SK-N-SH (cell line): Measurements from ENCODE around the gene KIF12. TPM values are rescaled to one million over a fixed set of nuclear protein-coding genes. Genes with fewer than 3 reads are reported as not detected.

Experiments
- CTCF ChIA-PET: fragments of 300-600, 350-600 bp; formaldehyde crosslinking; extraction: SDS; loops from one replicate; lab custom pipeline; 2021; lab: Yijun Ruan, JAX
- POLR2A ChIA-PET: fragments of 350-600 bp; sonication (Branson Sonifier 250); formaldehyde crosslinking; extraction: SDS; loops from one replicate; lab custom pipeline; 2020; ENCODE audit warnings: antibody characterized with exemption, inconsistent platforms; lab: Yijun Ruan, JAX
- DNase-seq: peaks from one replicate; pipeline ENCODE4 v3.0.0; 2012
- H2AFZ ChIP-seq: fragments of 200-600 bp; sonication (generic); 2 replicates; pipeline ENCODE4 v1.8.1; 2016; ENCODE audit warnings: antibody characterized with exemption, mild to moderate bottlenecking, low read depth
- H3F3A ChIP-seq: fragments of 200-600 bp; sonication (generic); replicated peaks from 2 replicates; pipeline ENCODE3; 2016; ENCODE audit warnings: antibody characterized with exemption, mild to moderate bottlenecking; ENCODE audit not compliant: insufficient read depth
- H3K27ac ChIP-seq, 2 experiments: fragments of 200-500 bp in 1 of 2; fragments of 200-600 bp in 1 of 2; sonication (Bioruptor generic) in 1 of 2; sonication (generic), shearing (Covaris generic) in 1 of 2; 2 replicates each; pipeline versions ENCODE4 v1.5.1 to v1.6.1; 2014 to 2016; ENCODE audit warnings: low read depth in 2 of 2, inconsistent platforms in 1 of 2, low read length in 1 of 2, mild to moderate bottlenecking in 1 of 2, mixed read lengths in 1 of 2
- H3K27me3 ChIP-seq: fragments of 200-600 bp; sonication (generic), shearing (Covaris generic); 2 replicates; pipeline ENCODE4 v1.6.1; 2016; ENCODE audit warnings: mixed run types; ENCODE audit not compliant: insufficient read depth
- H3K36me3 ChIP-seq, 2 experiments: fragments of 200-500 bp in 1 of 2; fragments of 200-600 bp in 1 of 2; sonication (Bioruptor generic) in 1 of 2; sonication (generic) in 1 of 2; replicated peaks in 1 of 2; 2 replicates each; pipeline versions ENCODE3 to v1.5.1; 2014 to 2016; ENCODE audit warnings: low read length in 1 of 2, mild to moderate bottlenecking in 1 of 2; ENCODE audit not compliant: insufficient read depth in 2 of 2, control insufficient read depth in 1 of 2
- H3K4me1 ChIP-seq, 2 experiments: fragments of 200-500 bp in 1 of 2; fragments of 200-600 bp in 1 of 2; sonication (Bioruptor generic) in 1 of 2; sonication (generic), shearing (Covaris generic) in 1 of 2; 2 replicates each; pipeline versions ENCODE4 v1.5.1 to v1.6.1; 2014 to 2016; ENCODE audit warnings: low read depth in 1 of 2, low read length in 1 of 2, mixed run types in 1 of 2; ENCODE audit not compliant: insufficient read depth in 2 of 2, control insufficient read depth in 1 of 2
- H3K4me2 ChIP-seq: fragments of 200-600 bp; sonication (generic), shearing (Covaris generic); 2 replicates; pipeline ENCODE4 v1.6.1; 2017; ENCODE audit warnings: mixed run types
- H3K4me3 ChIP-seq, 2 experiments: fragments of 200-500 bp in 1 of 2; fragments of 200-600 bp in 1 of 2; sonication (Bioruptor generic) in 1 of 2; sonication (generic), shearing (Covaris generic) in 1 of 2; 2 replicates each; pipeline versions ENCODE4 v1.5.1 to v1.8.1; 2014 to 2016; ENCODE audit warnings: low read depth in 2 of 2, inconsistent platforms in 1 of 2, low read length in 1 of 2, mild to moderate bottlenecking in 1 of 2, mixed read lengths in 1 of 2, moderate library complexity in 1 of 2
- H3K79me2 ChIP-seq: fragments of 200-600 bp; sonication (generic); 2 replicates; pipeline ENCODE4 v1.8.1; 2017; ENCODE audit warnings: mild to moderate bottlenecking; ENCODE audit not compliant: insufficient read depth
- H3K9ac ChIP-seq: fragments of 200-600 bp; sonication (generic); 2 replicates; pipeline ENCODE4 v1.6.1; 2017; ENCODE audit warnings: mixed run types
- H3K9me2 ChIP-seq: fragments of 200-600 bp; sonication (generic); 2 replicates; pipeline ENCODE4 v1.6.1; 2017; ENCODE audit warnings: mixed run types
- H3K9me3 ChIP-seq: fragments of 200-600 bp; sonication (generic); 2 replicates; pipeline ENCODE4 v1.6.1; 2017; ENCODE audit warnings: mixed run types, mild to moderate bottlenecking, moderate library complexity
- H4K20me1 ChIP-seq: fragments of 200-600 bp; sonication (generic); 2 replicates; pipeline ENCODE4 v1.6.1; 2017; ENCODE audit warnings: mild to moderate bottlenecking, mixed run types; ENCODE audit not compliant: insufficient read depth
- EZH2phosphoT487 ChIP-seq: fragments of 200-600 bp; sonication (generic); IDR thresholded peaks from 2 replicates; pipeline ENCODE4 v1.6.1; 2017; ENCODE audit warnings: low read depth, mixed run types, mild to moderate bottlenecking, antibody characterized with exemption, moderate library complexity, borderline replicate concordance
- FOXJ3 ChIP-seq: sonication (generic); formaldehyde crosslinking; IDR thresholded peaks from 2 replicates; pipeline ENCODE4 v1.5.1; 2020; ENCODE audit warnings: mild to moderate bottlenecking, missing genetic modification reagents
- MEF2A ChIP-seq: IDR thresholded peaks from 2 replicates; pipeline ENCODE4 v1.4.0; 2012; ENCODE audit warnings: low read depth, borderline replicate concordance
- MXI1 ChIP-seq: IDR thresholded peaks from 2 replicates; pipeline ENCODE4 v1.6.1; 2012; ENCODE audit warnings: mild to moderate bottlenecking, low read depth, low read length, improper control_type of control experiment
- NFIC ChIP-seq: IDR thresholded peaks from 2 replicates; pipeline ENCODE4 v1.4.0; 2012; ENCODE audit warnings: borderline replicate concordance
- POLR2AphosphoS5 ChIP-seq: IDR thresholded peaks from 2 replicates; pipeline ENCODE4 v1.6.1; 2012; ENCODE audit warnings: low read depth, low read length
- RCOR1 ChIP-seq: fragments of 150-350 bp; IDR thresholded peaks from 2 replicates; pipeline ENCODE4 v1.6.1; 2017; ENCODE audit warnings: antibody characterized with exemption, low read length
- REST ChIP-seq: IDR thresholded peaks from 2 replicates; pipeline ENCODE4 v1.6.1; 2012; ENCODE audit warnings: mild to moderate bottlenecking, low read depth, low read length, moderate library complexity
- RXRA ChIP-seq: IDR thresholded peaks from 2 replicates; pipeline ENCODE4 v1.4.0; 2012; ENCODE audit warnings: low read depth, mild to moderate bottlenecking, borderline replicate concordance
- SMC3 ChIP-seq: IDR thresholded peaks from 2 replicates; pipeline ENCODE4 v1.6.1; 2012; ENCODE audit warnings: low read depth, low read length, improper control_type of control experiment
- TAF1 ChIP-seq: IDR thresholded peaks from 2 replicates; pipeline ENCODE4 v1.6.1; 2012; ENCODE audit warnings: low read depth, mild to moderate bottlenecking, low read length, moderate library complexity, borderline replicate concordance
- USF1 ChIP-seq: IDR thresholded peaks from 2 replicates; pipeline ENCODE4 v1.4.0; 2012; ENCODE audit warnings: low read depth, borderline replicate concordance
- YY1 ChIP-seq: IDR thresholded peaks from 2 replicates; pipeline ENCODE4 v1.4.0; 2012; ENCODE audit warnings: low read depth, mild to moderate bottlenecking
- WGBS: methylation state at CpG from one replicate; pipeline ENCODE4 v1.1.6; 2017; ENCODE audit warnings: low lambda C conversion rate; 5-methylcytosine and 5-hydroxymethylcytosine counted together
- polyA plus RNA-seq, 3 experiments: library from polyadenylated mRNA; depleted of rRNA; stranded (reverse); fragments of >200 nt; gene quantifications; 2 replicates each; pipeline ENCODE4 v1.2.3, GENCODE V29; 2012
- TF ChIP-seq, protein P1 (sequence below): IDR thresholded peaks from 2 replicates; pipeline ENCODE4 v1.4.0; 2012; ENCODE audit warnings: low read depth
- TF ChIP-seq, protein P2 (sequence below): IDR thresholded peaks from 2 replicates; pipeline ENCODE4 v1.4.0; 2012; ENCODE audit warnings: low read depth, borderline replicate concordance

The KIF12 gene
- polyA plus RNA-seq, 1 of the 3 experiments (the other 2 are of a cell fraction): 0.35 TPM

GRCh38 chr9:114137831-114138230 is 38.7 kb upstream of the KIF12 start:
- Histone ChIP-seq H4K20me1 (no peaks in the 10 kb centered on the region), H3F3A (no peaks in the 10 kb centered on the region), H3K36me3 (no peaks in the 10 kb centered on the region), H3K27me3 (peaks cover 23% of the 10 kb centered on the region), H3K4me3 (no peak overlapping the region), H3K4me2 (no peak overlapping the region), H3K9me3 (no peaks in the 10 kb centered on the region)
- no peak for DNase-seq
- WGBS: 38% methylated on average over 6 of the region's 6 CpGs
- POLR2A ChIA-PET: no interaction called here
- TF ChIP-seq TAF1 (no peak), EZH2phosphoT487 (no peak), REST (no peak), MEF2A (no peak), YY1 (no peak), SMC3 (no peak), FOXJ3 (no peak), USF1 (no peak), POLR2AphosphoS5 (no peak), RXRA (no peak)
- TF ChIP-seq, protein P1, sequence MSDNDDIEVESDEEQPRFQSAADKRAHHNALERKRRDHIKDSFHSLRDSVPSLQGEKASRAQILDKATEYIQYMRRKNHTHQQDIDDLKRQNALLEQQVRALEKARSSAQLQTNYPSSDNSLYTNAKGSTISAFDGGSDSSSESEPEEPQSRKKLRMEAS: no peak
- TF ChIP-seq, all 33 proteins: peak for 0
- H3K9me2 ChIP-seq: no peaks in the 10 kb centered on the region
- H3K27ac ChIP-seq: no peak overlapping the region
- H3K4me1 ChIP-seq: no peaks in the 10 kb centered on the region
- H3K79me2 ChIP-seq: no peaks in the 10 kb centered on the region
- CTCF ChIA-PET: interaction anchor here (0.9 to 5.8 kb wide), 6 partner anchors 9 to 153 kb away, joined by 5 to 31 read pairs (median 12); partner anchors contain the start of gene COL27A1
- no peak overlapping the region for H3K9ac ChIP-seq
- no peak overlapping the region for H2AFZ ChIP-seq

- no peak for TF ChIP-seq NFIC
- no peak for TF ChIP-seq POLR2AphosphoS5
- TF ChIP-seq, protein P2, sequence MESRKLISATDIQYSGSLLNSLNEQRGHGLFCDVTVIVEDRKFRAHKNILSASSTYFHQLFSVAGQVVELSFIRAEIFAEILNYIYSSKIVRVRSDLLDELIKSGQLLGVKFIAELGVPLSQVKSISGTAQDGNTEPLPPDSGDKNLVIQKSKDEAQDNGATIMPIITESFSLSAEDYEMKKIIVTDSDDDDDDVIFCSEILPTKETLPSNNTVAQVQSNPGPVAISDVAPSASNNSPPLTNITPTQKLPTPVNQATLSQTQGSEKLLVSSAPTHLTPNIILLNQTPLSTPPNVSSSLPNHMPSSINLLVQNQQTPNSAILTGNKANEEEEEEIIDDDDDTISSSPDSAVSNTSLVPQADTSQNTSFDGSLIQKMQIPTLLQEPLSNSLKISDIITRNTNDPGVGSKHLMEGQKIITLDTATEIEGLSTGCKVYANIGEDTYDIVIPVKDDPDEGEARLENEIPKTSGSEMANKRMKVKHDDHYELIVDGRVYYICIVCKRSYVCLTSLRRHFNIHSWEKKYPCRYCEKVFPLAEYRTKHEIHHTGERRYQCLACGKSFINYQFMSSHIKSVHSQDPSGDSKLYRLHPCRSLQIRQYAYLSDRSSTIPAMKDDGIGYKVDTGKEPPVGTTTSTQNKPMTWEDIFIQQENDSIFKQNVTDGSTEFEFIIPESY: no peak
- TF ChIP-seq RCOR1: no peak
- no peak for TF ChIP-seq MXI1
Observed at GRCh38 chr9:114134827-114135396, 35.8 kb upstream of the KIF12 start.

More at GRCh38 chr9:114134827-114135396, 35.8 kb upstream of the KIF12 start:
- Histone ChIP-seq H3K9ac (no peak overlapping the region), H4K20me1 (no peaks in the 10 kb centered on the region), H3F3A (no peaks in the 10 kb centered on the region), H3K27me3 (peaks cover 28% of the 10 kb centered on the region), H2AFZ (no peak overlapping the region), H3K9me3 (no peaks in the 10 kb centered on the region), H3K4me2 (no peak overlapping the region), H3K79me2 (no peaks in the 10 kb centered on the region), H3K4me3 (no peak overlapping the region), H3K4me1 (no peaks in the 10 kb centered on the region), H3K27ac (no peak overlapping the region), H3K36me3 (no peaks in the 10 kb centered on the region), H3K9me2 (no peaks in the 10 kb centered on the region)
- 67% methylated on average over 2 of the region's 5 CpGs for WGBS
- no peak for DNase-seq
- ChIA-PET POLR2A (no interaction called here), CTCF (interaction anchor here (1.5 to 1.7 kb wide), 3 partner anchors 9 to 137 kb away, joined by 3 to 7 read pairs (median 4); partner anchors contain the start of gene COL27A1)
